Mucosa of gallbladder (tissue), 1 donor: ENCODE data around the gene DLL4. TPM values are rescaled to one million over a fixed set of nuclear protein-coding genes. Genes with fewer than 3 reads are reported as not detected.

ENCODE experiments used
- DNase-seq: peaks from one replicate; pipeline ENCODE4 v3.0.0-alpha.2; 2020; ENCODE audit warnings: low spot score
- total RNA-seq: library from RNA; stranded (reverse); gene quantifications from one replicate; pipeline ENCODE4 v1.2.1, GENCODE V29; 2021
- donor health status: DM: no; HTN: no; CAD: no.

Gene DLL4
- total RNA-seq: 7.2 TPM

DNA sequence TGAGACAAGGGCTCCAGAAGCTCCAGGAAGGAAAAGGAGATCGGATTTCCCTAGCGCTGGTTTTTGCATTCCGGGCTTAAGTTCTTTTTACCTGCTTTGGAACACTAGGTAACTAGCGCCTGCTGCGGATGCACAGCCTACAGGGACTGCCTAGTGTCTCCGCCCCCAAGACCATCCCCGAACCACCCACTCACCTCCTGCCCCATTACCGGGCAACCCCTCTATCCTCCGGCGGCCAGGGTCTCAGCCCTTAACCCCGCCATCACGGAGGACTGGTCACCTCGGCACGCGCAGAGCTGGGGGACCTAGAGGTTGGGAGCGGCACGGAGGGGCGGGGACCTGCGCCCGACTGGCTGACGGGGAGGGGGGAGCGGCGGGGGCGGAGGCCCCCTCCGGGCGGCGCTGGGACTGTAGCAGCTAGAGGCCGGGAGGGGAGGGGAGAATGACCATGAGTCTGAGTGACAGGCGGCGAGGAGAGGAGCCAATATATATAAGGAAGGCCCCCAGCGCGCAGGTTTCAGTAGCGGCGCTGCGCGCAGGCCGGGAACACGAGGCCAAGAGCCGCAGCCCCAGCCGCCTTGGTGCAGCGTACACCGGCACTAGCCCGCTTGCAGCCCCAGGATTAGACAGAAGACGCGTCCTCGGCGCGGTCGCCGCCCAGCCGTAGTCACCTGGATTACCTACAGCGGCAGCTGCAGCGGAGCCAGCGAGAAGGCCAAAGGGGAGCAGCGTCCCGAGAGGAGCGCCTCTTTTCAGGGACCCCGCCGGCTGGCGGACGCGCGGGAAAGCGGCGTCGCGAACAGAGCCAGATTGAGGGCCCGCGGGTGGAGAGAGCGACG is at the start of gene DLL4:
Gene DLL4, plus strand, starts transcription at position 520 of the 839 bp plus-strand sequence. CDS start 329 bp downstream, outside the sequence.
- no peak for DNase-seq

DNA sequence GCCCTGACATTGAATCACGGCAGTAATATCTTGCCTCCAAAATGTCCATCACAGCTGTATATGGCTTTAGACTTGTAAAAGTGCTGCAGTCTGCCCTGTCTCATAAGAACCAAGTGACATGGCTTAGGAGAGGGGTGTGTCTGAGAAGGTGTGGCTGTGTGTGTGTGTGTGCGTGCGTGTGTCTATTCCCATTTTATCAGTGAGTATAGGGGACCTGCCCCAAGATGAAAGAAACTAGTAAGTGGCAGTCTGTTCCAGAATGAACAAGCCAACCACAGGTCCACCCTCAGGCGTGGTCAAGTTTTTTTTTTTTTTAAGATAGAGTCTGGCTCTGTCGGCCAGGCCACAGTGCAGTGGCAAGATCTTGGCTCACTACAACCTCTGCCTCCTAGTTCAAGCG is 49.5 kb upstream of the DLL4 start:
- DNase-seq: no peak

- DNase-seq: no peak
These were observed 47.8 kb upstream of the DLL4 start for GRCh38 chr15:40881351-40881750.

DNA sequence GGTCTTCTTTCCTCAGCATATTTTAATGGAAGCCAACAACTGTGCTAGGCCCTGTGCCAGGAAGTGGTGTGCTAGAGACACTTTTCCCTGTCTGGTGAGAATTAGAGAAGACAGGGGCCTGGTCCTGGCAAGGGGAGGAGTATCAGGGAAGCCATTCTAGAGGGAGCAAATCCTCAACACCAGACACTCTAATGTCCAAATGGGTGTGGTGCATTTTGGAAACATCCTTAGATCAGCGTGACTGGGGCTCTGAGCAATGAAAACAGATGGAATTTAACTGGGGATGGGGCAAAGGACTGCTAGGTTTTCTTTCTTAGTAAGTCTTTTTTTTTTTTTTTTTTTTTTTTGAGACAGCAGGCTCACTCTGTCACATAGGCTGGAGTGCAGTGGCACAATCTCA is 42.6 kb upstream of the DLL4 start:
- DNase-seq: no peak

GRCh38 chr15:40889112-40889511 is 40.0 kb upstream of the DLL4 start:
- DNase-seq: no peak

DNA sequence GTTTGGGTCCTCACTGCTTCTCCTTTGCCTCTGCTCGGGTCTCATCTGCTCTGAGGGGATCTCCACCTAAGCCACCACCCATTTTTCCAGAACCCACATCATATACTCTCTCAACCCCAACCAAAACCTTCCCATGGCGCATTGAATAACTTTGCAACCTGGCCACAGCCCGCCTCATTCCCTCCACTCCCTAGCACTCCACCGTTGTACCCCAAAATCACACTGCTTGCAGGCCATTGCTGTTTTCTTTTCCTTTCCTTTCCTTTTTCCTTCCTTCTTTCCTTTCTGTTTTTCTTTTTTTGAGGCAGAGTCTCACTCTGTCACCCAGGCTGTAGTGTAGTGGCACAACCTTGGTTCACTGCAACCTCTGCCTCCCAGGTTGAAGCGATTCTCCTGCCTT is 38.0 kb upstream of the DLL4 start:
- DNase-seq: no peak

DNA sequence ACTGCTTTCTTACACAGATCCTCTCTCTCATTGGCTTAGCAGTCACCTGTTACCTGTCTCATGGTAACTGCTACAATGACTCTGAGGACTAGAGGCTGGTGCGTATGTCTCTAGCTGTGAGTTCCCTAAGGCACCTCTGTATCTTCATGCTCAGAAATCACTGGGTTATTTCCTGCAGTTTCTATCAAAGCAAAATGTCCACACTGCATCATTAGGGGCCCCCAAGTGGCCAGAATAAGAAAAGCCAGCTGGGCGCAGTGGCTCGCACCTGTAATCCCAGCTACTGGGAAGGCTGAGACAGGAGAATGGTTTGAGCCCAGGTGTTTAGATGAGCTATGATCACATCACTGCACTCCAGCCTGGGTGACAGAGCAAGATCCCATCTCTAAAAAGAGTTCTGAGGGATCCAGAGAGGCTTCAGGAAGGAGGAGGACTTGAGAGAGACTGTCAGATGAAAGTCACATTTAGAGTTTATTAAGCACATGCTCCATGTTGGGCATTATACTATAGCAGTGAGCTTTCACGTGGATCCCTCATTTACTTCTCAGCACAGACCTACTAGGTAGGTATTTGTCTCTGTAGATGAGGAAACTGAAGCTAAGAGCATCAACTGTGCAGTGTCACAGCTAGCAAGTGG is 37.2 kb upstream of the DLL4 start:
- peak; percentile 48 for DNase-seq

- no peak for DNase-seq
These were observed 36.6 kb upstream of the DLL4 start for GRCh38 chr15:40892447-40893012.

DNA sequence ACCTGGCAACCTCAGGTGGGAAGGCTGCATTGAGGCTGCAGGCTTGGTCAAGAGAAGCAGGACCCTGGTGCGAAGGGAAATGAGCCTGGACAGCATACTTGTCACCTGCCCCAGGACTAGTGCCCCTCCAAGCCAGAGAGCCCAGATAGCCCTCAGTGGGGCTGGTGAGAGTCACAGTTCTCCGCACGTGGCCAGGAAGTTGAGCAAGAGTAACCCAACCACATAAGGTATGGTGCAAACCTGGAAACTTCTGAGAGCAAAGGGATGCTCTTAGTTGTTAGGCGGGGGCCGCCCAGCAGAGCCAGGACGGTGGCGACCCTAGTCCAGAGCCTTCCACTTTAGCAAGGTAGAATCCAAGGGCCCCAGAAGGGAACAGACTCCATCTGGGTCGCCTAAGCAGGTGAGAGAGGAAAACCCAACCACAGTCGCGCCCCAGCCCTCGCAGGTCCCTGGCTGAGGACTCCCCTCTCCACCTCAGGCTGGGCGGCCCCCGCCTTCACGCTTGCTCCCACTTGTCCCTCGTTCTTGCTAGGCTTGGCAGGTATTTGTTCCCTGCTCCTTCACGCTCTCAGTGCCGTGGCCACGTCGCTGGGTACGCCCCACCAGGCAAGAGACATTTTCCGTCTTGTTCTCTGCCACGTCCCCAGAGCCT is 36.0 kb upstream of the DLL4 start:
- no peak for DNase-seq

GRCh38 chr15:40893733-40894680 is 35.1 kb upstream of the DLL4 start, which contains the start of gene VPS18:
VPS18 (plus strand) TSS chr15:40894450; CDS start chr15:40894769, 319 bp downstream.
- peak; percentile 99 for DNase-seq

GRCh38 chr15:40894681-40895448 is 34.3 kb upstream of the DLL4 start:
- peak; percentile 41 for DNase-seq

GRCh38 chr15:40899536-40900207 is 29.5 kb upstream of the DLL4 start:
- no peak for DNase-seq

GRCh38 chr15:40900256-40901052 is 28.7 kb upstream of the DLL4 start:
- DNase-seq: no peak

DNA sequence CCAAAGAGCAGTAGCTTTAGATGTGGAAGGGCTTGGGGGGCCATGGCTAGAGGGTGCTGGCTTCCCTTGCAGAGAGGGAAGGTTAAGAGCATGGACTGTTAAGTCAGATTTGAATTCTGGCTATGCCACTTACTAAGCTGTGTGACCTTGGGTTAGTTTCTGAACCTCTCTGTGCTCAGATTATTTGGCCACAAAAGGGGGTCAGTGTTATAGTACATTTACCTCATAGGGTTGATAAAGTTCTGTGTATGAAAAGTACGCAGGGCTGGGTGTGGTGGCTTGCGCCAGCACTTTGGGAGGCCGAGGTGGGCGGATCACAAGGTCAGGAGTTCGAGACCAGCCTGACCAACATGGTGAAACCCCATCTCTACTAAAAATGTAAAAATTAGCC is 28.1 kb upstream of the DLL4 start:
- no peak for DNase-seq

DNA sequence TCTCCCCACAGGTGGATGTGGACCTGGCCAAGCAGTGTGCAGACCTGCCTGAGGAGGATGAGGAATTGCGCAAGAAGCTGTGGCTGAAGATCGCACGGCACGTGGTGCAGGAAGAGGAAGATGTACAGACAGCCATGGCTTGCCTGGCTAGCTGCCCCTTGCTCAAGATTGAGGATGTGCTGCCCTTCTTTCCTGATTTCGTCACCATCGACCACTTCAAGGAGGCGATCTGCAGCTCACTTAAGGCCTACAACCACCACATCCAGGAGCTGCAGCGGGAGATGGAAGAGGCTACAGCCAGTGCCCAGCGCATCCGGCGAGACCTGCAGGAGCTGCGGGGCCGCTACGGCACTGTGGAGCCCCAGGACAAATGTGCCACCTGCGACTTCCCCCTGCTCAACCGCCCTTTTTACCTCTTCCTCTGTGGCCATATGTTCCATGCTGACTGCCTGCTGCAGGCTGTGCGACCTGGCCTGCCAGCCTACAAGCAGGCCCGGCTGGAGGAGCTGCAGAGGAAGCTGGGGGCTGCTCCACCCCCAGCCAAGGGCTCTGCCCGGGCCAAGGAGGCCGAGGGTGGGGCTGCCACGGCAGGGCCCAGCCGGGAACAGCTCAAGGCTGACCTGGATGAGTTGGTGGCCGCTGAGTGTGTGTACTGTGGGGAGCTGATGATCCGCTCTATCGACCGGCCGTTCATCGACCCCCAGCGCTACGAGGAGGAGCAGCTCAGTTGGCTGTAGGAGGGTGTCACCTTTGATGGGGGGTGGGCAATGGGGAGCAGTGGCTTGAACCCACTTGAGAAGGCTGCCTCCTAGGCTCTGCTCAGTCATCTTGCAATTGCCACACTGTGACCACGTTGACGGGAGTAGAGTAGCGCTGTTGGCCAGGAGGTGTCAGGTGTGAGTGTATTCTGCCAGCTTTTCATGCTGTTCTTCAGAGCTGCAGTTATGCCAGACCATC is 26.3 kb upstream of the DLL4 start:
- DNase-seq: peak; percentile 47

DNA sequence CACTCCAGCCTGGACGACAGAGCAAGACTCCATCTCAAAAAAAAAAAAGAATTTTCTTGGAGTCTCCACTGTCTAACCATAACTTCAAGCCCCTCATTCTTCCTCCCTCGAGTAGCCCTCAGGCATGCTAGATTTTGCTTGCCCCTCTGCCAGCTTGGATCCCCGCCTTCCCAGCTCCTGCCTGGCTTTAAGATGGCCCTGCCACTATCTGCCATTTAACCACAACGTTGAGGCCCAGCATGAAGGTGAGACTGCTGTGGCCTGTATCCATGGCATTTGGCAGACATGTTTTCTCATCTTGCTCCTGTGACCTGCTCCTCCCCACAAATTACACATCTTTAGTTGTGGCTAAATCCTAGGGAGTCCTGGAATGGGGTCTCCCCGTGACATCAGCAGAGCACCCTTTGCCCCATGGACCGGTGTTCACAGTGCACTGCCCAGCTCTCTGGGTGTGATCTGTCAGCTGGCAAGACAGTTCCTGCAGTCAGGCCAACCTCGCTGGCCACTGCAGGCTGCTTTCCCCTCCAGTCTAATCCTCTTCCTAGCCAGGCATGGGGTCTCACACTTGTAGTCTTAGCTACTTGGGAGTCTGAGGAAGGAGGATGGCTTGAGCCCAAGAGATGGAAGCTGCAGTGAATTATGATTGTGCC is 24.5 kb upstream of the DLL4 start:
- DNase-seq: no peak
